Measurements from ENCODE around the gene PLBD2.

The PLBD2 gene

DNA sequence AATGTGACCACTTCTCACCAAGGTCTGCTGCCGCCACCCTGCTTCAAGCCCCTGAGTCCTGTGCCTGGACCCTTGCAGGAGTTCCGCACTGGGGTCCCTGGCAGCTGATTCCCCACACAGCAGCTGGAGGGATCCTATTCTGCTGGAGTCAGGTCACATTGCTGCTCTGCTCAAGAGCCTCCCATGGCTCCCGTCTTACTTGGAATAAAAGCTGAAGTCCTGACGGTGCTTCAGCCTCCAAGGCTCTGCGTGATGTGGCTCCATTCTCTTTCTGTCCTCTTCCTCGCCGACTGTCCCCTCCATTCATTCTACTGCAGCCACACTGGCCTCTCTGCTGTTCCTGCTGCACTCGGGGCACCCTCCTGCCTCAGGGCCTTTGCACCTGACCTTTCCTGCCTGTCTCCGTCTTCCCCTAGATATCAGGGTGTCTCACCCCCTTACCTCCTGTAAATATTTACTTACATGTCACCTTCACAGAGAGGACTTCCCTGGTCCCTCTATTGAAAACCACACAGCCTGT, 56.2 kb downstream of the PLBD2 start:
- no peak for DNase-seq (ENCODE audit: low read depth in 1 of 2, low spot score in 1 of 2)

- DNase-seq (ENCODE audit: low read depth in 1 of 2, low spot score in 1 of 2) = no peak
Measured at GRCh38 chr12:113416091-113416754, 57.8 kb downstream of the PLBD2 start.

GRCh38 chr12:113418213-113418879, 60.0 kb downstream of the PLBD2 start:
- DNase-seq (ENCODE audit: low read depth in 1 of 2, low spot score in 1 of 2) = no peak

- no peak for DNase-seq (ENCODE audit: low read depth in 1 of 2, low spot score in 1 of 2)
Measured at GRCh38 chr12:113420996-113421595, 62.7 kb downstream of the PLBD2 start.

GRCh38 chr12:113422030-113422885, 63.9 kb downstream of the PLBD2 start, which contains the start of gene SDSL:
TSS of gene SDSL (plus strand) at chr12:113422380. CDS start at chr12:113427983, 5,603 bp downstream.
- no peak for DNase-seq (ENCODE audit: low read depth in 1 of 2, low spot score in 1 of 2)

DNA sequence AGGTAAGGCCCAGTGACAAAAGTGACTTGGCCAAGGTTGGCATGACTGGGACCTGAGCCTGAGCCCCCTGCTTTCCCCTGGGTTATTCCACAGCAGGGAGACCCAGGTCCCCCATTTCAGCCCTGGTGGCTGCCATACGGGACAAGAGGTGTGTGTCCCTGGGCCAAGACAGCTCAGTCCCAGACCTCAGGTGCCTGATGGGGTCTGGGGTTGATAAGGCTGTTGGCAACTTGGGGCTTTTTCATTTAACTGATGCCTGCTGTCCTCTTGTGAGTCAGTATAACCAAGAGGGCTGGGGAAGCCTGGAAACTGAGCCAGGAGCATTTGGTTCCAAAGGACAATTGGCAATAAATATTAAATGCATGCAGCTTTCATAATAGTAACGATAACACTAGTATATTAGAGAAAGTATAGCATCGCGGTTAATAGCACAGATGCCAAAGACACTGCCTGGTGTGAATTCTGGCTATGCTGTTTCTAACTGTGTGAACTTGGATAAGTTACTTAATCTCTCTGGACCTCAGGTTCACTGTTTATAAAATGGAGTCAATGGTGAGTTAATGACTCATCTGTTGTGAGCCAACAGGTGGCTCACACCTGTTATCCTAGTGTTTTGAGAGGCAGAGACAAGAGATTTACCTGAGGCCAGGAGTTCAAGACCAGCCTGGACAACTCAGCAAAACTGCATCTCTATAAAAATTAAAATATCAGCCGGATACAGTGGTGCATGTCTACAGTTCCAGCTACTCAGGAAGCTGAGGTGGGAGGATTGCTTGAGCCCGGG, 64.7 kb downstream of the PLBD2 start:
- no peak for DNase-seq (ENCODE audit: low read depth in 1 of 2, low spot score in 1 of 2)

DNA sequence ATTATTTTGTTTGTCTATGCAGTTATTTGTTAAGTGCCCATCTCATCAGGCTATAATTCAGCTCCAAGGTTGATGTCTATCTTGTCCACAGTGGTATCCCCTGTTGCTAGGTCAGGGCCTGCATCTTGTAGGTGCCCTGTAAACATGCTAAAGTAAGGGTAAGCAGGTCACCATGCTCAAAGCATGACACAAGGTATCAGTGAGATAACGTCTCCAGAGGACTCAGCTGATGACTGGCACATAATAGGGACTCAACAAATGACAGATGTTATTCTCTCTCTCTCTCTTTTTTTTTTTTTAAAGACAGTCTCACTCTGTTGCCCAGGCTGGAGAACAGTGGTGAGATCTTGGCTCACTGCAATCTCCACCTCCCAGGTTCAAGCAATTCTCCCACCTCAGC, 66.1 kb downstream of the PLBD2 start:
- no peak for DNase-seq (ENCODE audit: low read depth in 1 of 2, low spot score in 1 of 2)

DNA sequence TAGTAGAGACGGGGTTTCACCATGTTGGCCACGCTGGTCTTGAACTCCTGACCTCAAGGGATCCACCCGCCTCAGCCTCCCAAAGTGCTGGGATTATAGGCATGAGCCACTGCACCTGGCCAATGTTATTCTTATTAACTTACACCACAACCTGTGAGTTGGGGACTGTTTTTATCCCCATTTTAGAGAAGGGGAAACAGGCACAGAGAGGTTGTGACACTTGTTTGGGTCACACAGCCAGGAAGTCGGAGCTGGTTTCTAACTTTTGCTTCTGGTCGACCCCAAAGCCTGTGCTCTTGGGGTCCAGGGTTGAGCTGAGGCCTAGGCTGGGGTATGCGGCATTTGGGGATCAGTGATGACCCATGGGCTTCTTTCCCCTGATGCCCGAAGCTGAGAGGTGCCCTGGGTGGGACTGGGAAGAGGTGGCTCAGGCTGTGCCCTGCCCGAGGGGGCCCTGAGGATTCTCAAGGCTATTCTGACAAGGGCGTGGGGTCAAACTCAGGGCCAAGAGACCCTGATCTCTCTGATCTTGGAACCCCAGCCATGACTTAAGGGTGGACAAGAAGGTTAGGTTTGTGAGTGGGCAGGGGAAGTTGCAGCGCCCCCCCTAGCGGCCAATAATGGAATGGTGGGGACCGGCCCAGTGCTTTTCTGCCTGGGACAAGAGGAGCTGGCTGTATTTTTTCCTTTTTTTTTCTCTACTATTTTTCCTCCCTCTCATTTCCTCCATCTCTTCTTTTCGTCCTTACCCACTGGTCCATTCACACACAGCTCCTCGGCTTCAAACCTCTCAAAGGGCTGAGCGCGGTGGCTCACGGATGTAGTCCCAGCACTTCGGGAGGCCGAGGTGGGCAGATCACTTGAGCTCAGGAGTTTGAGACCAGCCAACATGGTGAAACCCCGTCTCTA, 66.8 kb downstream of the PLBD2 start:
- DNase-seq (ENCODE audit: low read depth in 1 of 2, low spot score in 1 of 2) = peak; percentile 23 to 31

DNA sequence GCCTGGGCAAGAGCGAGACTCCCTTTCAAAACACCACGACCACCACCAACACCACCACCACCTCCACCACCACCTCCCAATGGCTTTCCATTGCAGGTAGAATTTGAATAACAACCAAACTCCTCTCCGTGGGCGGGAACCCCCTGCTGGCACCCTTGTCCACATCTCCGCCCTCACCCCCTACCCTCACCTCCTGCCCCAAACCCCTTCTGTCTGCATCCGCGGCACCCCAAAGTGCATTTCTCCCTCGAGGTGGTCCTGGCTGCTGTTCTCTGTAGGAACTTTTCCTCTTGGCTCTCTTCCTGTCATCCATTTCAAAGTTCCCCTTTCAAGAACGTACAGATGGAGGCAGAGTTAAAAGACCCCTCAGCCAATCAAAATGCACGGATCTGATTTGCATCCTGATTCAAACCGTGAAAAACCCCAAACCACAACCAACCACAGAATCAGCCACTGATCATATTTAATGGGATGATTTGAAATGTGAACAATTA, 67.6 kb downstream of the PLBD2 start:
- DNase-seq (ENCODE audit: low read depth in 1 of 2, low spot score in 1 of 2) = no peak

- no peak for DNase-seq (ENCODE audit: low read depth in 1 of 2, low spot score in 1 of 2)
Measured at GRCh38 chr12:113427882-113428281, 69.5 kb downstream of the PLBD2 start.

- no peak for DNase-seq (ENCODE audit: low read depth in 1 of 2, low spot score in 1 of 2)
Measured at GRCh38 chr12:113428482-113428881, 70.1 kb downstream of the PLBD2 start.

GRCh38 chr12:113432986-113433385, 74.6 kb downstream of the PLBD2 start:
- no peak for DNase-seq (ENCODE audit: low read depth in 1 of 2, low spot score in 1 of 2)

GRCh38 chr12:113435367-113435766, 77.0 kb downstream of the PLBD2 start:
- no peak for DNase-seq (ENCODE audit: low read depth in 1 of 2, low spot score in 1 of 2)

DNA sequence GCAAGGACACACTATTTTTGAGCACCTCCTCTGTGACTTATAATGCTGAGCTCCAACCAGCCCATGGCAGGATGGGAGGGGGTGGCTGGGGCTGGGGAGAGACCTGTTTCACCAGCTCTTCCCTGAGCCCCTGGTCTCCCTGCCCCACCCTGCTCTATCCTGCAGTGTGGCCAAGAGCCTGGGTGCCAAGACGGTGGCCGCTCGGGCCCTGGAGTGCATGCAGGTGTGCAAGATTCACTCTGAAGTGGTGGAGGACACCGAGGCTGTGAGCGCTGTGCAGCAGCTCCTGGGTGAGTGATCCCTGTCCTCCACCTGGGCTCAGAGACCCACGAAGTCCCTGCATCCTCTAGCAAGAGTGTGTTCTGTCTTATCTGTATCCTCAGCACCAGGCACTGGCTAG, 78.2 kb downstream of the PLBD2 start:
- no peak for DNase-seq (ENCODE audit: low read depth in 1 of 2, low spot score in 1 of 2)

DNA sequence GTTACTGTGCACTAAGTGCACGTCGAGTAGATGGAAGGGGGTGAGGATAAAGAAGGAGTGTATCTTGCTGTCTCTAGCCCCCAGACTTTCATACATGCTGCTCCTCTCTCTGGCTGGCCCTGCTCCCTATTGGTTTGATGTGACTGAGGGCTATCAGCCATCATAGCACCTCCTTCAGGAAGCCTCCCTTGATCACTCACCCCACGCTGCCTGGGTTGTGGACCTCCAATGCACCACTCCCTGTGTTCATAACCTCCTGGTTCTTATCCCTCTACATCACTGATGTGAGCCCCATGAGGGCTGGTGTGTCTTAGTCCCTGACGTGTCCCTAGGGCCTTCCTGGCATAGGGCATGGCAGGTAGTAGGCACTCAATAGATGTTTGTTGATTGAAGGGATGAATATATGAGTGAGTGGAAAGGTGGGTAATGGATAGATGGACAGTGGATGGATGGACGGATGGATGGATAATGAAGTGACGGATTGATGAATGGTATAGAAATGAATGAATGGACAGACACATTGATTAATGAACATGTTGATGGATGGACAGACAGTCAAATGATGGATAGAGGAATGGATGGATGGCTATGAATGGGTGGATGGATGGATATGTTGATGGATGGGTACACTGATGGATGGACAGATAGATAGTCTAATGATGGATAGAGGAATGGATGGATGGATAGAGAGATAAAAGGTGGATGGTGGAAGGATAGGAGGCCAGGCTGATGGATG, 78.8 kb downstream of the PLBD2 start:
- no peak for DNase-seq (ENCODE audit: low read depth in 1 of 2, low spot score in 1 of 2)

GRCh38 chr12:113437729-113438100, 79.3 kb downstream of the PLBD2 start:
- no peak for DNase-seq (ENCODE audit: low read depth in 1 of 2, low spot score in 1 of 2)

GRCh38 chr12:113438523-113439300, 80.3 kb downstream of the PLBD2 start:
- no peak for DNase-seq (ENCODE audit: low read depth in 1 of 2, low spot score in 1 of 2)

GRCh38 chr12:113439301-113439597, 80.9 kb downstream of the PLBD2 start:
- no peak for DNase-seq (ENCODE audit: low read depth in 1 of 2, low spot score in 1 of 2)
